ENCODE results near the gene ECM1.
A peak's percentile ranks its signal among the peaks of the same experiment; 100 is the strongest.

Gene ECM1

DNA sequence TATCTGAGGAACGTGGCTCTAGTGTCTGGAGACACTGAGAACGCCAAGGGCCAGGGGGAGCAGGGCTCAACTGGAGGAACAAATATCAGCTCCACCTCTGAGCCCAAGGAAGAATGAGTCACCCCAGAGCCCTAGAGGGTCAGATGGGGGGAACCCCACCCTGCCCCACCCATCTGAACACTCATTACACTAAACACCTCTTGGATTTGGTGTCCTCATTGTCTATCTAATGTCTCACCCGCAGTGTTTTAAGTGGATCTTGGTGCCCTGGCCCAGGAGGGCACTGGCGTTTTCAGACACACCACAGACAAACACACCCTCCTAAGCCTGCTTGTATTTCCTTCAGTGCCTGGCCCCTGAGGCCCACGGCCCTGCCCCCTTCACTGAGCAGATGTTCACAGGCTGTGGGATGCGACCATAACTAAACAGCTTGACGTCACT lies 5.5 kb downstream of the ECM1 start:
- no peak for DNase-seq

DNA sequence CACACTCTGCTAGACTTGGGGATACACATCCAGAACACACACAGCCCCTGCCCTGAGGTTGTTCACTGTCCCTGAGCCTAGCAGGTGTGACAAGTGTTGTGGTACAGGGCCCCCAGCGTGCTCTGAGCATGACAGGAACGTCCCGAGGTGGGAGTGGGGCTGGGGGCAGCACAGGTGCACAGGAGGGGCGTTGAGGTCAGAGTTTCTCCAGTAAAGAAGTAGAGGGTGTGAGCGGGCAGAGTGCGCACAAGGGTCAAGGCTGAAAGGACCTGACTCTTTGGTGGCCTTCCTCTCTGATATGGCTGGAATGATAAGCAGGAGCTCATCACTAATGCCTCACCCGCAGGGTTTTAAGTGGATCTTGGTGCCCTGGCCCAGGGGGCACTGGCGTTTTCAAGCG lies 6.4 kb downstream of the ECM1 start:
- DNase-seq: no peak

DNA sequence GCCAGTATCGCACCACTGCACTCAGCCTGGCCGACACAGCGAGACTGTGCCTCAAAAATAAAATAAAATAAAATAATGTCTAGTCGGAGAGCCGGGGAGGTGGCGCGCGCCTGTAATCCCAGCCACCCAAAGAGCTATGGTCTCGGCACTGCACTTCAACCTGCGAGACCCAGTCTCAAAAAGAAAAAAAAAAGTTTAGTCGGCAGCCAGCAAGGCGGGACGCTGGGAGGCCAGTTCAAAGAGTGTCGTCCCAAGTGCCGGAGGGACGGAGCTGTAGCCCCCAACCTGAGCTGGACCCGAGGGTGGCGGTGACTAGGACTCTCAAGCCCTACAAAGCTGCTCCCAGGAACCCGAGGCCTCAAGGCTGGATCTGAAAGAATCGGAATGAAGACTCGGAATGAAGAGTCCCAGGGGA lies 7.0 kb downstream of the ECM1 start:
- no peak for DNase-seq

DNA sequence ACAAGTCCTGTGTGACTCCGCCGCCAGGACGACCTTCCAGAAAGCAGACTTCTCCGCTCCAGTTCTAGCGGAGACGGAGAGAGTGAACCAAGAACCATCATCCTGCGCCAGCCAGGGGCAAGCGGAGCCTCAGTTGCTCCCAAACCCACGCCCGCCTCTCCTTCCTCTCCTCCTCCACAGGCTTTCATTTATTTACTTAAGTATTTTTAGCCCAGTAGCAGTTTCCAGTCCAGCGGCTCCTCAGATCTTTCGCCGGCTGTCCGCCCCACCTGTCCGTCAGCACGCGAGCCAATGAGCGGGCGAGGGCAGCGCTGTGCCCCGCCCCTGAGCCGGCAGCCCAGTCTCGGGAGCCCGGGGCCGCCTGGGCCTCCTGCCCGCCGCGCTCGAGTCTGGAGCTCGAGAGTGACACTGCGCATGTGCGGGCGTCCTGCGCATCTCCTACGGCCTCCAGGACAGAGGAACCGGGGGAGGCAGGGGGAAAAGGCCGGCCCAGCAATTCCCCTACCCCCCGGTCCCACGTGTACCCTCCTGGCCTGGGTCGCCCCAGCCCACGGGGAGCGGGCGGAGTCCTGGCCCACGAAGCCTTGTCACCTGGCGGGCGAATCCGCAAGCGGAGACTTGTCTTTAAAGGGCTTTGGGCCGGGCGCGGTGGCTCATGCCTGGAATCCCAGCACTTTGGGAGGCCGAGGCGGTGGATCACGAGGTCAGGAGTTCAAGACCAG lies 7.6 kb downstream of the ECM1 start, which contains the start of gene FALEC:
TSS of gene FALEC (plus strand) at position 425 of the 722 bp plus-strand sequence.
- peak; percentile 98 for DNase-seq

DNA sequence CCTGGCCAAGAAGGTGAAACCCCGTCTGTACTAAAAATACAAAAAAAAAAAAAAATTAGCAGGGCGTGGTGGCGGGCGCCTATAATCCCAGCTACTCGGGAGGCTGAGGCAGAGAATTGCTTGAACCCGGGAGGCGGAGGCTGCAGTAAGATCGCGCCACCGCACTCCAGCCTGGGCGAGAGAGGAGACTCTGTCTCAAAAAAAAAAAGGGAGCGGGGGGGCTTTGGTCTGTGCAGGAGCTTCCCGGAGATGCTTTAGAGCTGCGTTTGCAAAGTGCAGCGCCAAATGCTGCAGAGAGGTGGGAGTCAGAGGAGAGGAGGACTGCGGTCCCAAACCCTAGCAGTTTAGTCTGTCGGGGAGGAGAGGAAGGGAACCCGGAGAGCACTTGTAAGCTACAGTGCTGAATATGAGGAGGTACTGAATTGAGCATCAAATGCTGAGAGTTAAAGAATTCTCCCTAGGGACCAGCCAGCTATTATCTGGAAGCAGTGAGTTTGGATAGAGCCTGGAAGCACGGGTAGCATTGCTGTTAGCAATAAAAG lies 8.2 kb downstream of the ECM1 start:
- no peak for DNase-seq

DNA sequence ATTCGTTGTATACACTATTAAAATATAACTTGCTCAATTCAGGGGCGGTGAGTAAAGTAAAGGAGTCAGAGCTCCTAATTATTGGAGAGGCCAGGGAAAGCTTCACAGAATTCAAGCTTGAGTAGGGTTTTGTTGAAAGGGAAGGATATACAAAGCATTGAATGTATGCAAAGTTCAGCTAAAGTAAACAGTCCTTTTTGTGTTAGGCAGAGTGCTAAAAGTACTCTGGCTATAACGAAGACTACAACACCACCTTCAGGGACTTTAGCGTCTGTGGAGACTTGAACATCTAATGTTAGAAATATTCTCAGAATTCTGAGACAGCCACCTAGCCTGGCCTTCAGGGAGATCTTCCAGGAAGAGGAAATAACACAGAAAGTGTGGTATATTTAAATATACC lies 8.7 kb downstream of the ECM1 start:
- DNase-seq: no peak

DNA sequence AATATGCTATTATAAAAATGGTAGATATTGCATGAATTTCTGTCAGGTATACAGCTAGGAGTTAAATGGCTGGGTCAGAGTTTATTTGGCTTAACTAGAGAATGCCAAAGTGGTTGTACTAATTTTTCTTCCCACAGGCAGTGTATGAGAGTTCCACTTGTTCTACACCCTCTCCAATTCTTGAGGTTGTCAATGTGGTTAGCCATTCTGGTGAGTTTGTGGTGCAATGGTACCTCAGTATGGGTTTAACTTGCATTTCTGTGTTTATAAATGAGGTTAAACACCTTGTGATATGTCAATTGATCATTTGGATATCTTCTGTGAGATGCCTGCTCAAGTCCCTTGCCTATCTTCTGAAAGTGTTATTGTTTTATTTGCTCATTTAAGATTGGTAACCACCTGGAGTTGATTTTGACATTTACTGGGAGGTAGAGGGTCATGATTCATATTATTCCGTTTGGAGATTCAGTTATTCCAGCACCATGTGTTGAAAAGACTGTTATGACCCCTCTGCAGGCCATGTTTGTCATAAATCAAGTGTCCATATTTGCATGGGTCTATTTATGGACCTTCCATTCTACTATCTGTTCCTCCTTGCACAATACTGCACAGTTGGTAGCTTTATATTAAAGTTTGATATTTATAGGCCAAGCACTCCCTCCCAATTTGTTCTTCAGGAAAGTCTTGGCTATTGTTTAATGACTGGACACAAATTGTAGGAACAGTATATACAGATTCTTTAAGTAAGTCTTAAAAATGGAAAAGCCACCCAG lies 13.5 kb downstream of the ECM1 start:
- DNase-seq: no peak

DNA sequence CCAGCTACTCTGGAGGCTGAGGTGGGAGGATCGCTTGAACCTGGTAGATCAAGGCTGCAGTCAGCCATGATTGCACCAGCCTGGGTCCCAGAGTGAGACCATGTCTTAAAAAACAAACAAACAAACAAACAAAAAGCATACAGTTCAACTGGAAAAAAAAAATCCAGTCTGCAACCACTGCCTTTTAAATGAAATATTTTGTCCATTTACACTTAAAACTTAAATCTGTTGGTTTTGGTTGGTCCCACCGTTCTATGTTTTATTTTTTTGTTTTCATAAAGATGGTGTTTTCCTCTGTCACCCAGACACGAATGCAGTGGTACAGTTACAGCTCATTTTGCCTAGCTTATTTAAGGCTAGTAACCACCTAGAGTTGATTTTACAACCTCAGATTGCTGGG lies 17.4 kb downstream of the ECM1 start:
- no peak for DNase-seq

DNA sequence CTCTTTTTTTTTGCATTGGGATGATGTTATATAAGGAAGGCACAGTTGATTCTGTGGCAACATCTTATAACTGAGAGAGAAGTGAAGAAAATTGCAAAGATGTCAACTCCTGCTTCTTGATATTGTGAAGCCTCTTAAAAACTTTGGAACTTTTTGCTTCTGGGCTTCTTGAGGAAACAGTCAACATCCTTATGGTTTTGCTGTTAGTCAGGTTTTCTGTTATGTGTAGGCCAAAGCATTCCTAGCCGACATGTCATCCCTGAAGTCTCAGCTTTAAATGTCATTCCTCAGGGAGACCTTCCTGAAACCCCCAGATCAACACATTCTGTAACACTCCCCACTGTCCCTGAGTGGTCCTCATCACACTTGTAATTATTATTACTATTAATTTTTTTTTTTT lies 20.3 kb downstream of the ECM1 start:
- DNase-seq: no peak

DNA sequence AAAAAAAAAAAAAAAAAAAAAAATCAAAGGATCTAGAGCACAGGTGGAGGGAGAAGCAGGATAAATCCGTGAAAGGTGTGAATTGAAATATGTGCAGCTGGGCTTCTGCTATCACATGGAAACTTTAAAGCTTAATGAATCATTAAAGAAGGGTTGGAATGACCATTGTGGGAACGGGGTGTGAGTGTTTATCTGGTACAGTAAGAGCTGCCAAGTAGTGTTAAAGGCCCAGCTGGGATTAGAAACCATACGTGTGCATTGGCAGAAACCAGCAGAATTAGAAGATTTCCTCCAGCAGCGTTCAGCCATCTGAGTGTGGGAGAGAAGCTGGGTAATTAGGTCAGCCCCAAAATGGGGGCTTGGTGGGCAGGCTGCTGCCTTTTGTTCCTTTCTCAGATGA lies 21.1 kb downstream of the ECM1 start:
- DNase-seq: no peak

DNA sequence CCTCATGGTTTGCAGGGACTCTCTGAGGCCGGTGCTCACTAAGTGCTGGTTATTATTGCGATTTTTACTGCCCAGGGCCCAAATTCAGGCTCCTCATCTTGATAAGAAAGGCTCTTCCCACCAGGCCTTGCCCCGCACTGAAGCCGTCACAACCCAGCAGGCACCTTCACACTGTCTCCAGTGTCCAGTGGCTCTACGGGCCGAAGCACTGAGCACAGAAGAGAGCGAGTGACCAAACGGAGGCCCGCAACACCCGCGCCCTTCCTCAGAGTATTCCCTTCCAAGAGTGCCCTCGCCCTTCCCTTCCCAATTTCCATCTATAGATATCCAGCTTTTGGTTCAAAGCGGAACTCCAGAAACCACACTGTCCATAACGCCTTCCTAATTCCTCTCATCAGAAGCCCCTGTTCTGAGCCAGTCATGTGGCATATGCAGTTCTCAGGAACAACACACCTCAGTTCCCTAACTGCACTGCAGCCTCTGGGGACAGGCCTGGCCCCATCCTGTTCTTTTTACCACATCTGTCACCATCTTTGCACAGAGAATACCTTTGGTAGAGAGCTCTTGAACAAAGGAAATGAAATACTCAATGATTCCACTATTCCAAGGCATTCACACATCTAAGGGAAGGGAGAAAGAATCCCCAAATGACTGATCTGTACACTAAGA lies 22.7 kb downstream of the ECM1 start:
- DNase-seq: no peak

DNA sequence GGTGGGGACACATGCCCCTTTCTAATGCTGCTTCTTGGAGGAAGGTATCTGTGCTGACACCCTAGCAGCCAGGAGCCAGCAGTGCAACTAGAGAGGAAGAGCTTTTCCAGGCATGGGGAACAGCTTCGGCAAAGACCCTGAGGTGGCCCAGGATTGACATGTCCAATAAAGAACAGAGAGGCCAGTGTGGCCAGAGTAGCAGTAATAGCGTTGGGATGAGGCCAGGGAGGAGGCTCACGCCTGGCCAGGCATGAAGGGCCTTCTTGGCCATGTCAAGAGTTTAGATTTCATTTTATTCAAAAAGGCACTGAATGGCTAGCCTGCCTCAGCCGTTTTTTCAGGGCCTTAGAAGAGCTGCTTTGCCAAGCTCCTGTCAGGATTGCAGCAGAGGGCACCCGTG lies 25.0 kb downstream of the ECM1 start:
- no peak for DNase-seq

DNA sequence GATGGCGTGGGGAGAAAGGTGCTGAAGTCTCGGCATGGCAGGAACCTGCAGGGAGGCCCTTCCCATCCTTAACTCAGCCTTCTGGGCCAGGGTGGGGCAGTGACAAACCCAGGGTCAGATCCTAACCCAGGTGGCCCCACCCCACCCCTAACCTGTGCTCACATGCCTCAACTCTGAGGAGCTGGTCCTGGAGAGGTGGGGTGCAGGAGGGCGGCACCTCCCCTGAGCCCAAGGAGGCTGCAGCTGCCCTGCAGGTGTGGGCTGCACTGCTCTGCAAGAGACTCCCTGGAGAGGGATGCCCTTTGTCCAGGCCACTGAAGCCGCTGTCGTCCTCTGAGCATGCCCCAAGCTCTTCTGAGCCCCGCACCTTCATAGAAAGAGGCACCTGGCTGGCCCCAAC lies 26.1 kb downstream of the ECM1 start:
- no peak for DNase-seq

DNA sequence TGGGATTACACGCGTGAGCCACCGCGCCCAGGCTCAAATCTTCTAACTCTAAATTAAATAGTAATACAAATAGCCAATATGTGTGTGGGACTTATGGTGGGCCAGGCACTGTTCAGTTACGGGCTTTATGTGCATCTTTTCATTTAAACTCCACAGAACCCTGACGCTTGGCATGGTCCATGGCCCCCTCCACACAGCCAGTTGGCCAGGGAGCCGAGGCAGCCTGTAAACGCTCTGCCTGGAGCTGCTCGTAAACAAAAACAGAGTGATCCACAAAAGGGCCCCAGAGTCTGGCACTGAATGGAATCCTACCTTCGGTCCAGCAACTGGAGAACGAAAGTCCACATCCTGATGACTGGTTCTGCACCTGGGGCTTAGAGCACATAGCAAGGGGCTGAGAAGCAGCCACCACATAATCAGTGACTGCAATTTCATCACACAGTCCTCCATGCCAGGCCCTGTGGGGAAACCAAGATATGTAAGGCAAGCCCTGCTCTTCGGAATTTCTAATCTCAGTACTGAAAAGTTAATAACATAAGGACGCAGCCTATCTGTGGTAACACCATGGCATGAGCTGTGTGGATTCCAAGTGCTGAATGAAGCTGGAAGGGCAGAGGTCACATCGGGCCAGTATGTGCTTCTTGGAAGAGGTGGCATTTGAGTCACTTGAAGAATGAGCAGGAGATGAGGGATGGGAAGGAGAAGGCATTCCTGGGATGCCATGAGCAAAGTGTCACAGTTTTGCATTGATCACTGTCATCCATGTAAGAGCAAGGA lies 27.8 kb downstream of the ECM1 start:
- no peak for DNase-seq

DNA sequence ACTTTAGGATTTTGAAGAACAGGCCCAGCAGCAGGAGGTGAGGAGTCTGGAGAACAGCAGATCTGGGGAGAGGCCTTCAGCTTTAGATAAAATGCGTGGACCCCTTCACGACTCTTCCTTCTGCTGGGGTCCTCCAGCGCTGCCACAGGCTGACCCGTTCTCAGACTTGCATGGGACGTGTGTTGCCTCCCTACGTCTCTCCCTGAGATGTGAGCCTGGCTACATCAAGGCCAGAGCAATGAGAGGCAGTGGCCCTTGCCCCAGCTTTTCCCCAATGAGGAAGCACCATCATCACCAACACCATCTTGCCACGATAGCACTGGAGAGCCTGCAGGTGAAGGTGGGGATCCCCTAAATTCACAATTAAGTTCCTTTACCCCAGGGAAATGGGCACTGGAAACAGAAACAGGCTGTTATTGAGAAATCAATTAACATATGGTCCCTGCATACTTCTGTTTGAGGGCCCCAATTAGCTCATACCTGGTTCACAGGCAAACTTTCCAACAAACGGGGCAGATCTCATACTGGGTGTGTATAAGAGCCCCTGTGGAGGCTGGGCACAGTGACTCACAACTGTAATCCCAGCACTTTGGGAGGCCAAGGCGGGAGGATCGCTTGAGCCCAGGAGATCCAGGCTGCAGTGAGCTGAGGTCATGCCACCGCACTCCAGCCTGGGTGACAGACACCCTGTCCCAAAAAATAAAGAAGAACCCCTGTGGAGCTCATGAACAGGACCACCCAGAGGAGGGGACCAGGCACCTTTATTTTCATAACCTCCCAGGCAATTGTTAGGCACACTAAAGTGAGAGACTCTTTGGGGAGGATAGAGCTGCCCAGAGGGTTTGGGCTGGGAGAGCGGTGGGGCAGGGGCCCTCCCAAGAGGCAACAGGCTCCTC lies 29.2 kb downstream of the ECM1 start:
- no peak for DNase-seq

DNA sequence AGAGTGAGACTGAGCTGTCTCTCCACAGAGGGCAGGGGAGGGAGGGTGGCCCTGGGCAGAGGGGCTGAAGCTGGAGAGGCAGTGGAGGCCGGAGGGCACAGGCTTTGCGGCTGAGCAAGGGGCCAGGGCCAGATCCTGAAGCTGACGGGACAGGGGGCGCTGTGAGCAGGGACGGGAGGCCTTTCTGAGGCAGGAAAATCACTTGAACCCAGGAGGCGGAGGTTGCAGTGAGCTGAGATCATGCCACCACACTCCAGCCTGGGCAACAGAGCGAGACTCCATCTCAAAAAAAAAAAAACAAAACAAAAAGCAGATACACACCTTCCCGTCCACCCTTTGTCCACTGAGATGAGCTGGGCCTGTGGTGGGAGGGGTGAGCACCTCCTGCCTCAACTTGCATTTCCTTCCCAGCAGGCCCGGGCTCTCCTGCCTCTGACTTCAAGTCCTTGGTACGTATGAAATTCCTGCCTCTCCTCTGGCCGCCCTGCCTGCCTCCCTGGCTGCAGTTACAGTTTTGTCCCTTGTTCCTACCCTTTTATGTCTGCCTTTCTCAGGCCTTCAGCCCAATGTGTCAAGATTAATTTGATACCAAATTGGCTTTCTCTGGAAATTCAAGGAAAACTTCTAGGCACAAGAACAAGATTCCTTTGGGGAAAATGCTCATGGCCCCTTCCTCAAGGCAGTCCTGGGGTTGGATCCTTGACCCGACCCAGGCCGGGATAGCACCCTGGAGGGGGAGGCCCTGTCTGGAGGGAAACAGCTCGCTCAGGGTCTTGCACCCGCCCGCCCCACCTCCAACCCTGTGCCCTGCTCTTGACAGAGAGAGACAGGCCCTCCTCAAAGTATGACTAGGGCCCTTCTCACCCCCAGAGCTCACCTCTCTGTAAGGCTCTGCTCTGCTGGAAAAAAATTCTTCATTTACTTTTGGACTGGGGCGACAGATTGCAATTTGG lies 30.1 kb downstream of the ECM1 start:
- DNase-seq: no peak

DNA sequence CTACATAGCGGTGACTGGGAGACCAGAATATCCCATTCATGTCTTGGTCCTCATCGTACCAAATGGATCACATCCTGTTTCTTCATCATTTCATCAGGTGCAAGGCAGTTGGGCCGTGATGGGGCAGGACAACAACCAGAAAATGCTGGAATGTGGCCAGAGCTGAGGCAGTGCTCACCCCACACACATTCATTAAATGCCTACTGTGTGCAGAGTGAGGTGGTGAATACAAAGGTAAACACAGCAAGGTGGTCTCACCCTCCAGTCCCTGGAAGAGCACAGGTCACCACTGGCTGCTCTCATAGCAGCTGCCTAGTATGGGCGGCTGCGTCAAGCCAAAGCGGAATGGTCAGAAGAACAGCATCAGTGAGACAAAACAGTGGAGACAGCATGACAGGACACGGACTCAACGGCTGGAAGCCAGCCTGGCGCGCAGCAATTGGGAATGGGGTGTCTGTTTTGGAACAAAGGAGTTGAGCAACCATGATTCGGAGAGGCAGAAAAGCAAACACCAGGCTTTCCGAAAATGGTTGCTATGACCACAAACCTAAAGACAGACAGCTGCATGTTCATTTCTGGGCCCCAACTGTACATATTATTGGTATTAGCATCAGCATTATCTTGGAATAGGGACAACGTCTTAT lies 35.7 kb downstream of the ECM1 start:
- peak; percentile 75 for DNase-seq

DNA sequence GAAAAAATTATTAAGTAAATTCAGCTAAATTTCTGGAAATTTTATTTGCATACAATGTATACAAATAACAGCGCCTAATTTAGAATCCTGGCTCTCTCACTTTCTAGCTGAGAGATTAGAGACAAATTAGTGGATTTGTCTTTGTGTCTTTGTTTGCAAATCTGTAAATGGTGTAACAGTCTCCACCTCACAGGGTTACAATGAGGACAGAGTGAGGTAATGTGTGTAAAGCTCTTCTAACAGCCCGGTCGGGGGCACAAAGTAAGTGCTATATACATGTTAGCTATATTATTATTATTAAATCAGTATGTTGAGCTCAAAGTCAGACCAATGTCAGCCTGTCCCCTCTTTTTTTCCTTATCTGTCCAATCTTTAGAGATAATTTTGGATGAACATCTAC lies 36.3 kb downstream of the ECM1 start:
- no peak for DNase-seq

DNA sequence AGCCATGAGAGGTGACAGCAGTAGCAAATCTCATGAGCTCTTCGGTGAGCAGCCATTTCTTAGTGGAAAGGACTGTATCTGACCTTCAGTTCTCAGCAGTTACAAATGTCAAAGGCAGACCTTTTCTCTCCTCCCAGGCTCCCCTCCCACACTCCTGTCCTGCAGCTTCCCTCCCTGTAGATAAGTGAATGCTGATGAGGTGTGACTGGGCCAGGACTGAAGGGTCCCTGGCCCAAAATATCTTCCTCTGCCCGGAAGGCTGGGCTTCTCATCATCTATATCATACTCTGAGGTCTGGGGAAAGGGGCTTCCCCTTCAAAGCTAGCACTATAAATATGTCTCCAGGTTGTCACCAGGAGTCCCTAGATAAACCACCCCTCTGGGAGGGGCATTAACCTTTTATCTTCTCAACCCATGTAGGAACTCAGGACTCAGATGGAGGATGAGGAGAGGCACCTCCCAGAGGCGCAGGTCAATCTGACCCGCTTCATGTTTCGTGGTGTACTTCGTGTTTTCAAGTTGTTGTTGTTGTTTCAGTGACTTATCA lies 37.6 kb downstream of the ECM1 start:
- no peak for DNase-seq
